Peyer's patch (tissue), 4 donors: ENCODE data around the gene NFE2L3.

Experiments used
- POLR2A ChIP-seq, 2 donors: fragments of 450-650 bp; IDR thresholded peaks; one replicate each; pipeline ENCODE4 v1.5.1; 2017; ENCODE audit warnings: antibody characterized with exemption in 2 of 2, mild to moderate bottlenecking in 2 of 2, moderate library complexity in 2 of 2
- TF ChIP-seq, protein P1 (sequence below), 6 experiments: fragments of 450-650 bp in 4 of 6; fragments of 200-600 bp in 2 of 6; sonication (generic) in 1 of 6; IDR thresholded peaks; one replicate each; pipeline ENCODE4 v1.5.1; 2017 to 2019; ENCODE audit warnings: antibody characterized with exemption in 6 of 6, mild to moderate bottlenecking in 3 of 6, moderate library complexity in 1 of 6

DNA sequence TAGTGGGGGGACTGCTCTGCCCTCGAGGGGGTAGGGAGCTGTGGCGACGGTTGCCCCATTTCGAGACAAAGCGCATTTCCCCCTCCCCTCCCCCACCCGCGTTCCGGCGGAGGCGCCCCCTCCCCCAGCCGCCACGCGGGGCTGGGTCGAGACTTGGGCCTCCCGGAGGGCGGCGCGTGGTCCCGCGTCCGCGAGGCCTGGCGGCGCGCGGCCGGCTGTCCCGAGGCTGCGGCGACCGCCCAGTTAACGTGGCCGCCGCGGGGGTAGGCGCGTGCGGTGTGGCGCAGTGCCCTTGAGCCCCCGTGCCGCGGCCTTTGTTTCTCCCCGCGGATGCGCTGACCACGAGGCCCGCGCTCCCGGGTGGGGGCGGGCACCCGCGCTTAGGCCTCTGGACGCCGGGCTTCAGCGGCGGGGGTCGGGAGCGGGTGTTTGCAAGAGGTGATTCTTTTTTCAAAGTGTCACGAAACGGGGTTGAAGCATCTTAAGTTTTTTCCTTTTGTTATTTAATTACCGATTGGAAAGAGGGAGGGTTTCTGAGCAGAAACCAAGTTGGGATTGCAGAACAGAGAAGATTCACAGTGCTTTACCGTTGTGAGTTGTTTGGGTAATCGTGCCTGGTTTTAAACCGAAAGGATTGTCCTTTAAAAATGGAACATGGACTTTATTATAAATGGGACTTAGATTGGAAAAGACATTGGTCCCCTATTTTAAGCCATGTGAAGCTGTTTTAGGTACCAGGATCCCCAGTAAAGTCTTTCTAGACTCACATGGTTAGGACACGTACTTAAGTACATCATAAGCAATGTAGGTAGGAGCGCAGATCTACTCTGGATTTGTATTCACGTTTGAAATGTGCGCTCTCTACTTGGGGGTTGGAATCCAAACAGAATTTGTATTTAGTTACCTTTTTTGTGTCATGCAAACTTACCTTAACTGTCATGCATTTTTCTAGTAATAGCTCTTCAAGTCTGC, 50.3 kb downstream of the NFE2L3 start:
- TF ChIP-seq POLR2A (IDR thresholded peaks at IDR 0.05): no peak
- TF ChIP-seq, protein P1, sequence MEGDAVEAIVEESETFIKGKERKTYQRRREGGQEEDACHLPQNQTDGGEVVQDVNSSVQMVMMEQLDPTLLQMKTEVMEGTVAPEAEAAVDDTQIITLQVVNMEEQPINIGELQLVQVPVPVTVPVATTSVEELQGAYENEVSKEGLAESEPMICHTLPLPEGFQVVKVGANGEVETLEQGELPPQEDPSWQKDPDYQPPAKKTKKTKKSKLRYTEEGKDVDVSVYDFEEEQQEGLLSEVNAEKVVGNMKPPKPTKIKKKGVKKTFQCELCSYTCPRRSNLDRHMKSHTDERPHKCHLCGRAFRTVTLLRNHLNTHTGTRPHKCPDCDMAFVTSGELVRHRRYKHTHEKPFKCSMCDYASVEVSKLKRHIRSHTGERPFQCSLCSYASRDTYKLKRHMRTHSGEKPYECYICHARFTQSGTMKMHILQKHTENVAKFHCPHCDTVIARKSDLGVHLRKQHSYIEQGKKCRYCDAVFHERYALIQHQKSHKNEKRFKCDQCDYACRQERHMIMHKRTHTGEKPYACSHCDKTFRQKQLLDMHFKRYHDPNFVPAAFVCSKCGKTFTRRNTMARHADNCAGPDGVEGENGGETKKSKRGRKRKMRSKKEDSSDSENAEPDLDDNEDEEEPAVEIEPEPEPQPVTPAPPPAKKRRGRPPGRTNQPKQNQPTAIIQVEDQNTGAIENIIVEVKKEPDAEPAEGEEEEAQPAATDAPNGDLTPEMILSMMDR (IDR thresholded peaks at IDR 0.05): no peak
